GM12872 (cell line): ENCODE data around the gene CACNA1C.

Source experiments
- CTCF ChIP-seq: IDR thresholded peaks from 3 replicates; pipeline ENCODE4 v1.5.1; 2011; ENCODE audit warnings: low read depth, mild to moderate bottlenecking, low read length, moderate library complexity; ENCODE audit not compliant: insufficient read depth

Gene CACNA1C

GRCh38 chr12:2386566-2386965 lies 333.8 kb downstream of the CACNA1C start:
- no peak for TF ChIP-seq CTCF

GRCh38 chr12:2387103-2387834 lies 334.5 kb downstream of the CACNA1C start:
- TF ChIP-seq CTCF, result no peak

- no peak for TF ChIP-seq CTCF
These were observed 336.4 kb downstream of the CACNA1C start for GRCh38 chr12:2389079-2389790.

- TF ChIP-seq CTCF, result no peak
These were observed 337.3 kb downstream of the CACNA1C start for GRCh38 chr12:2390133-2390532.

GRCh38 chr12:2390850-2391390 lies 338.1 kb downstream of the CACNA1C start:
- TF ChIP-seq CTCF, result no peak

GRCh38 chr12:2391740-2392331 lies 339.0 kb downstream of the CACNA1C start:
- no peak for TF ChIP-seq CTCF

GRCh38 chr12:2393016-2393415 lies 340.2 kb downstream of the CACNA1C start:
- TF ChIP-seq CTCF, result no peak
